Thoracic aorta (tissue), 2 donors: ENCODE results near the gene PTPRN2. TPM values are rescaled to one million over a fixed set of nuclear protein-coding genes. Genes with fewer than 3 reads are reported as not detected.

Experiments
- ATAC-seq: fragments of 150-250 bp; one replicate; pipeline ENCODE4 v1.8.0; 2017; ENCODE audit warnings: low read depth; ENCODE audit not compliant: insufficient number of reproducible peaks, low FRiP score
- DNase-seq: peaks from one replicate; pipeline ENCODE4 v3.0.0-alpha.2; 2020; ENCODE audit warnings: low spot score
- H3K27ac ChIP-seq, 2 donors: fragments of 200-600 bp; sonication (generic); 1 replicate in 1 of 2; 2 replicates in 1 of 2; pipeline ENCODE4 v1.5.1; 2016; ENCODE audit warnings: mild to moderate bottlenecking in 2 of 2, moderate library complexity in 2 of 2
- H3K27me3 ChIP-seq: fragments of 200-600 bp; sonication (generic); replicated peaks from 2 replicates; pipeline ENCODE4 v1.6.0; 2016; ENCODE audit warnings: mild to moderate bottlenecking; ENCODE audit not compliant: insufficient read depth
- H3K36me3 ChIP-seq: fragments of 200-600 bp; sonication (generic); one replicate; pipeline ENCODE4 v1.5.1; 2016
- H3K4me1 ChIP-seq, 2 donors: fragments of 200-600 bp; sonication (generic); 1 replicate in 1 of 2; 2 replicates in 1 of 2; pipeline versions ENCODE4 v1.5.1 to v1.6.0; 2016; ENCODE audit warnings: low read depth in 2 of 2, mild to moderate bottlenecking in 1 of 2; ENCODE audit not compliant: control insufficient read depth in 1 of 2
- H3K4me3 ChIP-seq: fragments of 200-600 bp; sonication (generic); 2 replicates; pipeline ENCODE4 v1.5.1; 2016; ENCODE audit warnings: mild to moderate bottlenecking
- H3K9me3 ChIP-seq: fragments of 200-600 bp; sonication (generic); 2 replicates; pipeline ENCODE4 v1.5.1; 2016
- total RNA-seq, 2 donors: library from RNA; depleted of rRNA; stranded (reverse); fragments of >200 nt; gene quantifications; one replicate each; pipeline versions ENCODE4 v1.1.0 to v1.2.3, GENCODE V29; 2016
- TF ChIP-seq, protein P1 (sequence below): fragments of 200-600 bp; sonication (generic); IDR thresholded peaks from one replicate; pipeline ENCODE4 v1.5.1; 2019; ENCODE audit warnings: antibody characterized with exemption

The PTPRN2 gene
- total RNA-seq, 2 donors from 2014 or later, result 2.2 to 3.1 TPM

DNA sequence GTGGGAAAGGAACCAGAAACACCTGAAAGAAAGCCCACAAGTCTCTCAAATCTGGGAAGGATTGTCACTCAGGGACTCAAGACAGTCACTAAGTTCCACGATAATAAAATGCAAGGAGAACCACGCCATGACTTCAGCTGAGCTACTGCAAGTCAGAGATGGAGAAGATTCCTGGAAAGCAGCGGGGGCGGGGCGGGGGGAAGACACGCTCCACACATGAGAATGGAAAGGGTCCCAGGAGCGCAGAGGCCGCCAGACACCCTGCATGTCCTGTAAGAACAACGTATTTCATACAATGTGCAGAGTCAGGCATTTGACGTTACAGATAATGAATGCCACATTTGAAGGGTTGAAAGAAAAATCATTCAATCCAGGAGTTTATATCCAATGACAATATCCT lies 448.1 kb downstream of the PTPRN2 start:
- Histone ChIP-seq H3K36me3 (no peaks in the 10 kb centered on the region), H3K27me3 (no peaks in the 10 kb centered on the region), H3K27ac (no peak overlapping the region), H3K4me1 (no peaks in the 10 kb centered on the region), H3K9me3 (no peaks in the 10 kb centered on the region), H3K4me3 (no peak overlapping the region)
- DNase-seq (no peak), ATAC-seq (no peak)
- TF ChIP-seq, protein P1, sequence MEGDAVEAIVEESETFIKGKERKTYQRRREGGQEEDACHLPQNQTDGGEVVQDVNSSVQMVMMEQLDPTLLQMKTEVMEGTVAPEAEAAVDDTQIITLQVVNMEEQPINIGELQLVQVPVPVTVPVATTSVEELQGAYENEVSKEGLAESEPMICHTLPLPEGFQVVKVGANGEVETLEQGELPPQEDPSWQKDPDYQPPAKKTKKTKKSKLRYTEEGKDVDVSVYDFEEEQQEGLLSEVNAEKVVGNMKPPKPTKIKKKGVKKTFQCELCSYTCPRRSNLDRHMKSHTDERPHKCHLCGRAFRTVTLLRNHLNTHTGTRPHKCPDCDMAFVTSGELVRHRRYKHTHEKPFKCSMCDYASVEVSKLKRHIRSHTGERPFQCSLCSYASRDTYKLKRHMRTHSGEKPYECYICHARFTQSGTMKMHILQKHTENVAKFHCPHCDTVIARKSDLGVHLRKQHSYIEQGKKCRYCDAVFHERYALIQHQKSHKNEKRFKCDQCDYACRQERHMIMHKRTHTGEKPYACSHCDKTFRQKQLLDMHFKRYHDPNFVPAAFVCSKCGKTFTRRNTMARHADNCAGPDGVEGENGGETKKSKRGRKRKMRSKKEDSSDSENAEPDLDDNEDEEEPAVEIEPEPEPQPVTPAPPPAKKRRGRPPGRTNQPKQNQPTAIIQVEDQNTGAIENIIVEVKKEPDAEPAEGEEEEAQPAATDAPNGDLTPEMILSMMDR, result no peak

DNA sequence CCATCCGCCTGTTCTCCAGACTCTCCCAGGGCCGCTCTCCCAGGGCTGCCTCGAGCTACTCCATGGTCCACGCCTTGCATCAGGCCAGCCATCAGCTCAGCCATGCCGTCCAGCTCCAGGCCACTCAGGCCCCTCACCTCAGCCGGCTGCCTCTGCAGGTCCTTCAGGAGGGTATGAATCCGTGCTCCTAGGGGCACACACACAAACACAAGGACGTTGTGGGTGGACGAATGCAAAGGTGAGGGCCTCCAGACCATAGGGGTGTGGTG lies 449.4 kb downstream of the PTPRN2 start:
- H3K4me3 ChIP-seq, result no peak overlapping the region
- TF ChIP-seq, protein P1, result no peak
- H3K9me3 ChIP-seq, result no peaks in the 10 kb centered on the region
- H3K36me3 ChIP-seq, result no peaks in the 10 kb centered on the region
- no peaks in the 10 kb centered on the region for H3K27me3 ChIP-seq
- ATAC-seq, result no peak
- no peaks in the 10 kb centered on the region for H3K4me1 ChIP-seq
- DNase-seq, result no peak
- no peak overlapping the region for H3K27ac ChIP-seq

DNA sequence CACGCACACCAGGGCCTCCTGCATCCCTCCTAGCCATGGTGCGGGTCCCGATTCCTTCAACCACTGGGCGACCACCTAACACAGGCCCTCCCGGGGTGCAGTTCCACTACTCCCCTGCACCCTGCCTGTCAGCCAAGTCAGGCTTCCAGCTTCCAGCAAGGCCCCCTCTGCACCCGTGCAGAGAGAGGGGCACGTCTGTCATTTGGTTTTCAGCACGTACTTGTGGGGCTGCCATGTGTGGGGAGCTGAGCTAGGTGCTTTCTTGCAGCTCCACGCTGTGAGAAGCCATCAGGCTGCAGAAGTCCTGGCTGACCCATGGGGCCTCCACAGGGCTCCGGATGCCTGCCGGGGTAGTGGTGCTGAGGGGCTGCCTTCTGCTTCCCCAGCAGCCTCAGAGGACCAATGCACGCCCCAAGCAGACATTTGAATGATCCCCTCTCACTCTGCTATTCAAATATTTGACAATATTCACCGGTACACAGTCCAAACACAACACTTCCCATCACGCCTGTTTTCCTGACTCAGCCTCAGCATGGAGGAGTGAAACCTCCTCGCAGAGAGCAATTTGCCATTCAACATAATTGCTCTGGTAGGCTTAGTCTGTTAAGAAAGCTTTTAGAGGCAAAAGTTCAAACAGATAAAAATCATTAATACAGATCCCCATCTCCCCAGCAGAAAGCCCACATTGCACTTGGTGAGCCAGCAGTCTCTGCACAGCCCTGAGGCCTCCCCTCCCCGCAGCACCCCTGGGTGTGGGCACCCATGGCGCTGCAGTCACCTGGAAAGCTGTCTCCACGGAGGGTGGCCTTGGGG lies 449.9 kb downstream of the PTPRN2 start:
- no peak for ATAC-seq
- no peak overlapping the region for H3K4me3 ChIP-seq
- H3K36me3 ChIP-seq, result no peaks in the 10 kb centered on the region
- no peak overlapping the region for H3K27ac ChIP-seq
- TF ChIP-seq, protein P1, result no peak
- DNase-seq, result no peak
- no peaks in the 10 kb centered on the region for H3K9me3 ChIP-seq
- no peaks in the 10 kb centered on the region for H3K4me1 ChIP-seq
- no peaks in the 10 kb centered on the region for H3K27me3 ChIP-seq

DNA sequence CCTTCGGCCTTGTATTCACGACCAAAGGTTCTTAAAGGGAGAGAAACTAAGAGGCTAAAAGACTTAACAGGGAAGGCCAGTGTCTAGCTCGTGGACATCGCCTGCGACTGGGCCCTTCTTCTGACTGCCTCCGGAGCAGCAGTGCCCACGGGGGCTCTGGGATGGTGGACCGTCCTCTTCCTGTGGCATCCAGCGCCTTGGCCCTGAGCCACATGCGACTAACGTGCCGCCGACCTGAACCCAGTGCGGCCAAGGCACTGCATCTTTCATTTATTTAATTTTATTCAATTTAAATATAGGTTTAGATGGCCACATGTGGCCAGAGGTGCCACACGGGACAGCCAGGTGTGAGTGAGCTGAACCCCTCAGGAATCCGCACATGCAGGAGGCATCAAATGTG lies 451.7 kb downstream of the PTPRN2 start:
- ATAC-seq (no peak), DNase-seq (no peak)
- H3K4me3 ChIP-seq, result no peak overlapping the region
- H3K9me3 ChIP-seq, result no peaks in the 10 kb centered on the region
- TF ChIP-seq, protein P1, result no peak
- H3K27me3 ChIP-seq, result no peaks in the 10 kb centered on the region
- H3K27ac ChIP-seq, result no peak overlapping the region
- H3K4me1 ChIP-seq, result no peaks in the 10 kb centered on the region
- no peaks in the 10 kb centered on the region for H3K36me3 ChIP-seq

DNA sequence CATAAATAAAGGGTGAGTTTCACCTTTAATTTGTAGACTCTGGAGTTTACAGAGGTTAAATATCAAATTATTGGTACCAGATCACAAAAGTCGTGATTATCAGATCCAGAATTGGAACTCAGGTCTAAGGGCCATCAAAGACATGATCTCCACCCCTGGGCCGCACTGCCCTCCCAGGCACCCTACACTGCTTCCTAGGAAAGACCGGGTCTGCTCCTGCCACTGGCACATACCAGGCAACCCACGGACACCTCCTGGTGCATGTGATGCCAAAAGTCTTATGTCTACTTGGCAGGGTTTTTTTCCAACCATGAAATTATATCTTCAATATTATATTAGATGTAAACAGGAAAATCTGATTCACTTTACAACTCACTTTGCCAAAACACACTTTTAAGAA lies 452.8 kb downstream of the PTPRN2 start:
- H3K27me3 ChIP-seq, result no peaks in the 10 kb centered on the region
- TF ChIP-seq, protein P1, result no peak
- no peak overlapping the region for H3K4me3 ChIP-seq
- H3K36me3 ChIP-seq, result no peaks in the 10 kb centered on the region
- no peak overlapping the region for H3K27ac ChIP-seq
- no peaks in the 10 kb centered on the region for H3K9me3 ChIP-seq
- DNase-seq (no peak), ATAC-seq (peak; percentile 46)
- H3K4me1 ChIP-seq, result no peaks in the 10 kb centered on the region
